Measurements from ENCODE around the gene CD6.

Gene CD6

GRCh38 chr11:61037441-61038093 is 66.1 kb downstream of the CD6 start:
- H3K4me3 ChIP-seq (ENCODE audit: control insufficient read depth, low read depth, low read length), result no peak overlapping the region
- no peak for DNase-seq (ENCODE audit: low read depth)
- no peak for TF ChIP-seq CTCF (IDR thresholded peaks at IDR 0.05; ENCODE audit: control insufficient read depth, insufficient read depth, low read depth, low read length, missing control alignments)

- DNase-seq (ENCODE audit: low read depth), result no peak
- no peak for TF ChIP-seq CTCF (IDR thresholded peaks at IDR 0.05; ENCODE audit: control insufficient read depth, insufficient read depth, low read depth, low read length, missing control alignments)
- H3K4me3 ChIP-seq (ENCODE audit: control insufficient read depth, low read depth, low read length), result no peak overlapping the region
These were observed 68.4 kb downstream of the CD6 start for GRCh38 chr11:61039916-61040315.

- H3K4me3 ChIP-seq (ENCODE audit: control insufficient read depth, low read depth, low read length), result no peak overlapping the region
- TF ChIP-seq CTCF (IDR thresholded peaks at IDR 0.05; ENCODE audit: control insufficient read depth, insufficient read depth, low read depth, low read length, missing control alignments), result no peak
- no peak for DNase-seq (ENCODE audit: low read depth)
These were observed 70.5 kb downstream of the CD6 start for GRCh38 chr11:61041755-61042518.

GRCh38 chr11:61042537-61042936 is 71.1 kb downstream of the CD6 start:
- DNase-seq (ENCODE audit: low read depth), result no peak
- TF ChIP-seq CTCF (IDR thresholded peaks at IDR 0.05; ENCODE audit: control insufficient read depth, insufficient read depth, low read depth, low read length, missing control alignments), result no peak
- H3K4me3 ChIP-seq (ENCODE audit: control insufficient read depth, low read depth, low read length), result no peak overlapping the region

GRCh38 chr11:61042961-61043540 is 71.6 kb downstream of the CD6 start:
- no peak for DNase-seq (ENCODE audit: low read depth)
- H3K4me3 ChIP-seq (ENCODE audit: control insufficient read depth, low read depth, low read length), result no peak overlapping the region
- no peak for TF ChIP-seq CTCF (IDR thresholded peaks at IDR 0.05; ENCODE audit: control insufficient read depth, insufficient read depth, low read depth, low read length, missing control alignments)

GRCh38 chr11:61045271-61045670 is 73.8 kb downstream of the CD6 start:
- no peak for TF ChIP-seq CTCF (IDR thresholded peaks at IDR 0.05; ENCODE audit: control insufficient read depth, insufficient read depth, low read depth, low read length, missing control alignments)
- DNase-seq (ENCODE audit: low read depth), result no peak
- no peak overlapping the region for H3K4me3 ChIP-seq (ENCODE audit: control insufficient read depth, low read depth, low read length)

Measured in AG09309 (cell line).